Type B pancreatic cell (in vitro differentiated cells): ENCODE data around the gene SFR1. TPM values are rescaled to one million over a fixed set of nuclear protein-coding genes. Genes with fewer than 3 reads are reported as not detected.

Experiments
- DNase-seq: peaks from one replicate; pipeline ENCODE4 v3.0.0; 2021; ENCODE audit warnings: mixed read lengths; ENCODE audit not compliant: unreplicated experiment; ENCODE audit errors: extremely low spot score
- H3K27ac Mint-ChIP-seq: 2 replicates; pipeline ENCODE4 v1.8.0; 2021; ENCODE audit warnings: mild to moderate bottlenecking, mixed read lengths
- H3K27me3 Mint-ChIP-seq: 2 replicates; pipeline ENCODE4 v1.8.0; 2021; ENCODE audit warnings: mixed read lengths
- H3K36me3 Mint-ChIP-seq: 2 replicates; pipeline ENCODE4 v1.8.0; 2021; ENCODE audit warnings: mixed read lengths
- H3K4me1 Mint-ChIP-seq: one replicate; pipeline ENCODE4 v1.8.0; 2021; ENCODE audit warnings: mixed read lengths; ENCODE audit not compliant: unreplicated experiment
- H3K4me3 Mint-ChIP-seq: 2 replicates; pipeline ENCODE4 v1.8.0; 2021; ENCODE audit warnings: mild to moderate bottlenecking, mixed read lengths
- H3K9me3 Mint-ChIP-seq: 2 replicates; pipeline ENCODE4 v1.8.0; 2021; ENCODE audit warnings: mixed read lengths
- total RNA-seq: library from RNA; stranded (reverse); gene quantifications from 2 replicates; pipeline ENCODE4 v1.2.1, GENCODE V29; 2021; ENCODE audit warnings: low replicate concordance
- TF ChIP-seq, protein P1 (sequence below): fragments of 200-600 bp; sonication (generic); conservative IDR thresholded peaks from 2 replicates; pipeline ENCODE4 v1.5.0; 2021; ENCODE audit warnings: antibody characterized with exemption, mild to moderate bottlenecking

The SFR1 gene
- total RNA-seq, 1 donor from 2014 or later, result 11.6 TPM

- Mint-ChIP-seq H3K36me3 (no peaks in the 10 kb centered on the region), H3K27ac (no peak overlapping the region), H3K4me3 (no peak overlapping the region), H3K9me3 (peaks cover under 1% of the 10 kb centered on the region), H3K4me1 (no peaks in the 10 kb centered on the region), H3K27me3 (peaks cover 12% of the 10 kb centered on the region)
- TF ChIP-seq, protein P1, sequence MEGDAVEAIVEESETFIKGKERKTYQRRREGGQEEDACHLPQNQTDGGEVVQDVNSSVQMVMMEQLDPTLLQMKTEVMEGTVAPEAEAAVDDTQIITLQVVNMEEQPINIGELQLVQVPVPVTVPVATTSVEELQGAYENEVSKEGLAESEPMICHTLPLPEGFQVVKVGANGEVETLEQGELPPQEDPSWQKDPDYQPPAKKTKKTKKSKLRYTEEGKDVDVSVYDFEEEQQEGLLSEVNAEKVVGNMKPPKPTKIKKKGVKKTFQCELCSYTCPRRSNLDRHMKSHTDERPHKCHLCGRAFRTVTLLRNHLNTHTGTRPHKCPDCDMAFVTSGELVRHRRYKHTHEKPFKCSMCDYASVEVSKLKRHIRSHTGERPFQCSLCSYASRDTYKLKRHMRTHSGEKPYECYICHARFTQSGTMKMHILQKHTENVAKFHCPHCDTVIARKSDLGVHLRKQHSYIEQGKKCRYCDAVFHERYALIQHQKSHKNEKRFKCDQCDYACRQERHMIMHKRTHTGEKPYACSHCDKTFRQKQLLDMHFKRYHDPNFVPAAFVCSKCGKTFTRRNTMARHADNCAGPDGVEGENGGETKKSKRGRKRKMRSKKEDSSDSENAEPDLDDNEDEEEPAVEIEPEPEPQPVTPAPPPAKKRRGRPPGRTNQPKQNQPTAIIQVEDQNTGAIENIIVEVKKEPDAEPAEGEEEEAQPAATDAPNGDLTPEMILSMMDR, result no peak
- DNase-seq, result no peak
These were observed 23.0 kb downstream of the SFR1 start for GRCh38 chr10:104144931-104145330.

GRCh38 chr10:104146882-104147281 is 24.9 kb downstream of the SFR1 start:
- no peaks in the 10 kb centered on the region for H3K4me1 Mint-ChIP-seq
- no peak overlapping the region for H3K4me3 Mint-ChIP-seq
- H3K27ac Mint-ChIP-seq, result no peak overlapping the region
- DNase-seq, result no peak
- H3K9me3 Mint-ChIP-seq, result peaks cover 9% of the 10 kb centered on the region
- TF ChIP-seq, protein P1, result no peak
- peaks cover 12% of the 10 kb centered on the region for H3K27me3 Mint-ChIP-seq
- H3K36me3 Mint-ChIP-seq, result no peaks in the 10 kb centered on the region

DNA sequence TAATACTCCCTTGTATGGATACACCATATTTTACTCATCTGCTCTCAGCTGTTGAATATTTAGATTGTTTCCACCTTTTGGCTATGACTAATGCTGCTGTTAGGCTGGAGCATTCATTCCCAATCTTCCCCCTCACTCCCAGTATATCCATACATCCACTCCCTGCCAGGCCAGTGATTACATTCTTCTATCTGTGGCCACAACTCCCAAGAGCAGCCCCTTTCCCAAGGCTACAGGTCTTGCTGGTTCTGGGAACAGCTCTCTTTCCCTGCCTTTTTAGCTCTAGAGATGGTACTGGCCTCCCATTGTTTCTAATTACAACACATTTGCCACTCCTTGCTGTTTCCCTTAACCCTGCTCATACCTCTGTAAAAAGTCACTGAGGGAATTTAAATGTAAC is 28.2 kb downstream of the SFR1 start:
- Mint-ChIP-seq H3K4me1 (no peaks in the 10 kb centered on the region), H3K9me3 (peaks cover 14% of the 10 kb centered on the region), H3K27me3 (peaks cover 6% of the 10 kb centered on the region), H3K27ac (no peak overlapping the region), H3K36me3 (peaks cover 5% of the 10 kb centered on the region), H3K4me3 (no peak overlapping the region)
- no peak for DNase-seq
- TF ChIP-seq, protein P1, result no peak

DNA sequence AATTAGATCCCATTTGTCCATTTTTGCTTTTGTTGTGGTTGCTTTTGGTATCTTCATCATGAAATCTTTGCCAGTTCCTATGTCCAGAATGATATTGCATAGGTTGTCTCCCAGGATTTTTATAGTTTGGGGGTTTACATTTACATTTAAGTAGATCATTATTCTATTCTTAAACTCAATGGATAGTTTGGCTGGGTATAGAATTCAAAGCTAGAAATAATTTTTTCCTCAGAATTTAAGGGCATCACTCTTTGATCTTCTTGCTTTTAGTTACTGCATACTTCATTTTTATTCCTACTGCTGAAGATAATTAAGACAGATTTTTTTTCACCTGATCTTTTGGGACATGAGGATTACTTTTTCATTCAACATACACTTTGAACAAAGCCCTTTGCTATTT is 29.8 kb downstream of the SFR1 start:
- peaks cover 5% of the 10 kb centered on the region for H3K36me3 Mint-ChIP-seq
- no peaks in the 10 kb centered on the region for H3K4me1 Mint-ChIP-seq
- TF ChIP-seq, protein P1, result no peak
- no peak for DNase-seq
- H3K27ac Mint-ChIP-seq, result no peak overlapping the region
- peaks cover 14% of the 10 kb centered on the region for H3K9me3 Mint-ChIP-seq
- H3K27me3 Mint-ChIP-seq, result peaks cover 5% of the 10 kb centered on the region
- no peak overlapping the region for H3K4me3 Mint-ChIP-seq

DNA sequence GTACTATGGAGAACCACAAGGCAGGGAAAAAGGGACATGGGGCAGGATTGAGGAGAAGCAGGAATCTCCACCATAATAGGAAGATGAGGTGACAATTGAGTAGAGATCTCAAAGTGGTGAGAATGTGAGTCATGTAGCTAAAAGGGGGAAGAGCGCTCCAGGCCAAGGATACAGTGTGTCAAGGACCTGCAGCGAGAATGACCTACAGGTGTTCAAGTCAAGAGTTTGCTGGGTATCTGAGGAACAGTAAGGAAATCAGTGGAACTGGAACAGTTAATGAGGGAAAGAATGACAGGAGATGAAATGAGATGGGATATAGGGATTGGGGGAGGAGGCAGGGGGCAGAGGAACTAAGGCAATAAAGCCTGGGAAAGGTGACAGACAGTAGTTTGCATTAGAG is 33.6 kb downstream of the SFR1 start:
- peaks cover 8% of the 10 kb centered on the region for H3K9me3 Mint-ChIP-seq
- DNase-seq, result no peak
- no peak overlapping the region for H3K4me3 Mint-ChIP-seq
- peaks cover 5% of the 10 kb centered on the region for H3K36me3 Mint-ChIP-seq
- peaks cover 15% of the 10 kb centered on the region for H3K27me3 Mint-ChIP-seq
- no peak overlapping the region for H3K27ac Mint-ChIP-seq
- TF ChIP-seq, protein P1, result no peak
- H3K4me1 Mint-ChIP-seq, result no peaks in the 10 kb centered on the region
